GM19239 (cell line): ENCODE data around the gene N4BP3.
A peak's percentile ranks its signal among the peaks of the same experiment; 100 is the strongest.
"Not testable (repeated sequence)": the region's sequence is repeated elsewhere in the genome, so short reads cannot be mapped to it uniquely, and the experiment has no call there.

Experiments
- DNase-seq: peaks from one replicate; pipeline ENCODE4 v3.0.0; 2011; ENCODE audit warnings: low spot score; ENCODE audit not compliant: insufficient read length
- FAIRE-seq: peaks from 2 replicates; lab custom pipeline; 2011; peaks lifted over from hg19 to GRCh38; lab: Jason Lieb, UNC

N4BP3 gene, protein sequence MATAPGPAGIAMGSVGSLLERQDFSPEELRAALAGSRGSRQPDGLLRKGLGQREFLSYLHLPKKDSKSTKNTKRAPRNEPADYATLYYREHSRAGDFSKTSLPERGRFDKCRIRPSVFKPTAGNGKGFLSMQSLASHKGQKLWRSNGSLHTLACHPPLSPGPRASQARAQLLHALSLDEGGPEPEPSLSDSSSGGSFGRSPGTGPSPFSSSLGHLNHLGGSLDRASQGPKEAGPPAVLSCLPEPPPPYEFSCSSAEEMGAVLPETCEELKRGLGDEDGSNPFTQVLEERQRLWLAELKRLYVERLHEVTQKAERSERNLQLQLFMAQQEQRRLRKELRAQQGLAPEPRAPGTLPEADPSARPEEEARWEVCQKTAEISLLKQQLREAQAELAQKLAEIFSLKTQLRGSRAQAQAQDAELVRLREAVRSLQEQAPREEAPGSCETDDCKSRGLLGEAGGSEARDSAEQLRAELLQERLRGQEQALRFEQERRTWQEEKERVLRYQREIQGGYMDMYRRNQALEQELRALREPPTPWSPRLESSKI

DNA sequence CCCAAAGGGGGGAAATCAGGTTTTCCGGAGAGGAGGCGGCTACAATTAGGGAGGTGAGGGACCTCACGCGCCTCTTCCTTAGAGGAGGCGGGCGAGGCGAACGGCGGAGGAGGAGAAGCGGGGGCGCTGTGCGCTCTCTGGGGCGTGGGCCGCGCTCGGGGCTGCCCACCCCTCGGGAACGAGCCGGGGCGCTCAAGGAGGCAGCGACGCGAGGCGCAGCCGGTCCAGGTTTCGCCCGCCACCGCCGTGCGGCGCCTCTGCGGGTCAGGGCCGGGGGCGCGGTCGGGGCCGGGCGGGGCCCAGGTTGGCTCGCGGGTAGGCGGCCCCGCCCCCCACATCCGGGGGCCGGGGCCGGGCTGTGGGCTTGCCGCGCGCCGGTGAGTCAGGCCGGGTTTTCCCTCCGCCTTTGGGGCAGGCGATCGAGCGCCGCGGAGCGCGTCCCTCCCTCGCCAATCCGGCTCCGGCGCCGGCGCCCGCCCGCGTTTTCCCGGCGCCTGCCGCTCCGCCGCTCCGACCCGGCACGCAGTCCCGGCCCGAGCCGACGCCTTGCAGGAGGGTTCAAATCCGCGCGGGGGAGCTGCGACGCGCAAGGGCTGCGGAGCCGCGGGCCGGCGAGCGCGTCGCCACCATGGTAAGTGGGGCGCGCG lies at the start of gene N4BP3:
N4BP3 (plus strand) TSS at position 392 of the 647 bp plus-strand sequence. CDS start 6,052 bp downstream, outside the sequence.
- FAIRE-seq (no peak), DNase-seq (peak; percentile 90)

DNA sequence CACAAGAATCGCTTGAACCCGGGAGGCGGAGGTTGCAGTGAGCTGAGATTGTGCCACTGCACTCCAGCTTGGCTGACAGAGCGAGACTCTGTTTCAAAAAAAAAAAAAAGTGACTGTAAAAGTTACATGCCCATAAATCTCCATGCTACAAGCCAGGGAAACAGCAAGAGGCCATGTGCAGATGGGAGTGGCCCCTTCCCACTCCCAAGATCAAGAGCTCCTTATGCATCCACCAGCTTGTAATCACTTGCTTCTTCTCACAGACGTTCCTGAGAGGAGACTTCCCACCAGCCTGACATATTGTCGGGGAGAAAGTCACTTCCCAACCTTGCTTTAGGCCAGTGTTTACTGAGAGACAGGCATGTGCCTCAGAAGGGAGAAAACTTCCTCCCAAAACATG lies 45.6 kb upstream of the N4BP3 start:
- no peak for DNase-seq
- FAIRE-seq, result no peak

DNA sequence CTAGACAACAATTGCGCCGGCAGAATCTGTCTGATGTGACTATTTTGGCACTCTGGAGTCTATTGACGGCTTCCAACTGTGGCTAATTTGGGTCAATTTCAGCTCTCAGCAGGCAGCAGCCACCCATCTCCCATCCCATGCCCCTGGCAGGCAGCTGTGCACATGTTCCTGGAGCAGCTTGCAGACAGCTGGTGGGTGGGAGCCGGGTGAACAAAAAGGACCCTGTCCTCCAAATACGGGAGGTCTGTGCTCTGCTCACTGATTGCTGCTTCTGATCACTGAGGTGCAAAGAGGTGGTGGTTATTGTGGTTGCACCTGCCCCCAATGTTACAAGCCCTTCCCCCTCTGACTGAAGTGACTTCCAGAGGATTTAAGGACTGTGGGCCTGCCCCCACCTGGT lies 45.0 kb upstream of the N4BP3 start:
- FAIRE-seq (no peak), DNase-seq (no peak)

- FAIRE-seq (no peak), DNase-seq (no peak)
Measured at GRCh38 chr5:178069909-178070308, 43.4 kb upstream of the N4BP3 start.

DNA sequence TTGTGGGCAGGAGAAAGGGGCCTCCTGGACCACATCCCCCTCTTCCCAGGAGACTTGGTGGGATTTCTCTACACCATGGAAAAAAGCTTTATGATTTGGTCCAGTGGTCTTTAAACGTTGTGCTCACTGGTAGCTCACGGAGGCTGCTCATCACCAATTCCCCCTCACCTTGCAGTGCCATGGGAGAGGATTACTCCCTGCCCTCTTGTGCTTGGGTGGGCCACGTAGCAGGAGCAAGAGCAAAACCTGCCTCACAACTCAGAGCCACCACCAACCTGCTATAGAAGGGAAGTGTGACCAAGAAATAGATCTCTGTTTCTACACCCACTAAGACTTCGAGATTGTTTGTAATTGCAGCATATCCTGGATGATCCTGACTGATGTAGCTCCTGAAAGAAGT lies 42.2 kb upstream of the N4BP3 start:
- FAIRE-seq, result no peak

DNA sequence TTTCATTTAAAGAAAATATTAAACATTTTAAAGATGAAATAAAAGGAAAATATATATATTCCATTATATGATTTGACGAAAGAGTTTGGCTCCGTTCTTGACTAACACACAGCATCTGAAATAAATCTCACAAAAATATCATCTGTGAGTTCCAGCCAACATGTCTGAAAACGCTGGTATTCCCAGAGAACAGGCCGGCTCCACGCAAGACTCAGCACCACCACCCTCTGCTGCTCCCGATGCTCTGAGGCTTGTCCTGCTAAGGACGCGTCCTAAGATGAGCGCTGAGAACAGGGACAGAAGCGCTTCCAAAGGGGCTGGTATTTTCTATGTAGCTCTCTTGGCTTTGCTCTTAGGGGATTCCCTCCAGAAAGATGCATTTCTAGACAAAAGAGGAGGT lies 40.6 kb upstream of the N4BP3 start:
- DNase-seq (no peak), FAIRE-seq (no peak)

More for the DNA sequence above, 42.2 kb upstream of the N4BP3 start:
- no peak for DNase-seq

DNA sequence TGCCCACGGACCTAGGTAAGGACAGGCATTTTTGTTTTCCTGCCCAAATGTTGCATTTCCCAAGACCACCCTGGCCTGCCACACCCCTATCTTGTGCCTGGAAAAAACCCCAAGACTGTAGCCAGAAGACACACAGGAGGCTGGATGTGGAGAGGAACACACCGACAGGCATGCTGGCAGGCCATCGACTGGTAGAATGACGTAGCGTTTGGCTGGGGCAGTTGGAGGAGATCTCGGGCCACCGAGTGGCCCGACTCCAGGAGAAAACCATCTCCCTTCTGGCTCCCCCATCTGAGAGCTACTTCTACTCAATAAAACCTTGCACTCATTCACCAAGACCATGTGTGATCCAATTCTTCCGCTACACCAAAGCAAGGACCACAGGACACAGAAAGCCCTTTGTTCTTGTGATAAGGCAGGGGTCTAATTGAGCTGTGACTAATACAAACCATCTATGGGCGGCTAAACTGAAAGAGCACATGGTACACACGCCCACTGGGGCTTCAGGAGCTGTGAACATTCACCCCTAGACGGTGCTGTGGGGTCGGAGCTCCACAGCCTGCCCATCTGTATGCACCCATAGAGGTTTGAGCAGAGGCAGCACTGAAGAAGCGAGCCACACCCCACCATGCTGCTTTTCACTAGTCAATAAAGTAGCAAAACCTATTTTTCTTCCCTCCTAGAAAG lies 38.9 kb upstream of the N4BP3 start:
- no peak for FAIRE-seq
- DNase-seq, result no peak

DNA sequence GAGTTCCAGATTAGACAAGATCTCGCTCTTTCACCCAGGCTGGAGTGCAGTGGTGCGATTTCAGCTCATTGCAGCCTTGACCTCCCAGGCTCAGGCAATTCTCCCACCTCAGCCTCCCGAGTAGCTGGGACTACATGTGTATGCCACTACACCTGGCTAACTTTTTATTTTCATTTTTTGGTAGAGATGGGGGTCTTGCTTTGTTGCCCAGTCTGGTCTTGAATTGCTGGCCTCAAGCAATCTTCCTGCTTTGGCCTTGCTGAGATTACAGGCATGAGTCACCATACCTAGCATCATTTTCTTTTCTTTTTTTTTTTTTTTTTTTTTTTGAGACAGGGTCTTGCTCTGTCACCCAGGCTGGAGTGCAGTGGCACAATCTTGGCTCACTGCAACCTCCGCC lies 36.4 kb upstream of the N4BP3 start:
- DNase-seq, FAIRE-seq: not testable (repeated sequence)

DNA sequence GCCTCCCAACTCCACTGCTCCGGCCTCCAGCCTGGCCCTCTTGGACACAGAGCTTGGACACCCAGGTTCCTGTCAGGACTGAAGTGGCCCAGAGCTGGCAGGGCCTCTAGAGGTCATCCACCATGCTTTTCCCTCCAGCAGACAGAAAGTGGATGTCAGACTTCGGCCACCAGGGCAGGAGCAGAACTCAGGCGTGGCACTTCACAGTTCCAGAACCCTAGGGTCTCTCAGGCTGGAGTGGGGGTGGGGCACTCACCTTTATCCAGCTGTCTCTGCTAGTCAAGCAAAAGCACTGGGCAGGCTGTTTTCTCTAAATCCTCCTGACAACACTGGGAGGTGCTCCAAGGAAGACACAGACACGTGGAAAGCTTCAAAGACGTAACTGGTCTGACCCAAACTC lies 35.6 kb upstream of the N4BP3 start:
- FAIRE-seq, result no peak
- no peak for DNase-seq

DNA sequence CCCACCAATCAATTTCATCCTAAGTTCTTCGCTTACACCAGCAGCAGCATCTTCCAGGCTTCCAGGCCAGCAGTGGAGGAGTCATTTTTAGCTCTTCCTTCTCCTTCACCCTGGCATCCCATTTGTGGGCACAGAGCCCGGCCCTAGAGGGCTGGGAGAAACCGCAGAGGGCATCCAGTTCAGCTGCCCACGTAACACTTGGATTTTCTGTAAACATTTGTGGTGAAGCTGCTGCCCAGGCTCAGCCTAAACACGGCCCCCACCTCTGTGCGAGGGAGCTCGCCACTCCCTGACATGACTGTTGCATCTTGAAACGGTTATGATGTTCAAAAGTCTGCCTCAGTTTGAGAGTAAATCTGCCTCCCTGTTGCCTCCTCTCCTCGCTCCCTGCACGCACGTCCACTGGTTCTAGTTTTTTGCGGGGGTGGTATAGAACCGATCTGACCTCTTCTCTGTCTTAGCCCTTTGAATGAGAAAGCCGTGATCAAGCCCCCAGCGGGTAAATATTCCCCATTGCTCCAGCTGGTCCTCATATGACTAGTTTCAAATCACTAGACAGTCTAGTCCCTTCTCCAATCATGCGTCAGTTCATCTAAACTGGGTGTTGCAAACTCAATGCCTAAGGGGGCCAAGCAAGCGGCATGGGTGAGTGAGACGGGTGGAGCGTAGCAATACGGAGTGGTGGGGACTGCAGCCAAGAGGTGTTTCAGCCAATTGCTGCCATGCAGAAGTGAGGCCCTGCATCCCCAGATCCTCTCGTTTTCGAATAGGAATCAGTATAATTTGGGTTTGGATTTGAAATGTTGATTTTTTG lies 34.9 kb upstream of the N4BP3 start:
- FAIRE-seq (no peak), DNase-seq (no peak)

- no peak for FAIRE-seq
Measured at GRCh38 chr5:178080056-178080455, 33.3 kb upstream of the N4BP3 start.

GRCh38 chr5:178080618-178081410 lies 32.5 kb upstream of the N4BP3 start:
- FAIRE-seq, result no peak

More at GRCh38 chr5:178080056-178080455, 33.3 kb upstream of the N4BP3 start:
- DNase-seq, result no peak

DNA sequence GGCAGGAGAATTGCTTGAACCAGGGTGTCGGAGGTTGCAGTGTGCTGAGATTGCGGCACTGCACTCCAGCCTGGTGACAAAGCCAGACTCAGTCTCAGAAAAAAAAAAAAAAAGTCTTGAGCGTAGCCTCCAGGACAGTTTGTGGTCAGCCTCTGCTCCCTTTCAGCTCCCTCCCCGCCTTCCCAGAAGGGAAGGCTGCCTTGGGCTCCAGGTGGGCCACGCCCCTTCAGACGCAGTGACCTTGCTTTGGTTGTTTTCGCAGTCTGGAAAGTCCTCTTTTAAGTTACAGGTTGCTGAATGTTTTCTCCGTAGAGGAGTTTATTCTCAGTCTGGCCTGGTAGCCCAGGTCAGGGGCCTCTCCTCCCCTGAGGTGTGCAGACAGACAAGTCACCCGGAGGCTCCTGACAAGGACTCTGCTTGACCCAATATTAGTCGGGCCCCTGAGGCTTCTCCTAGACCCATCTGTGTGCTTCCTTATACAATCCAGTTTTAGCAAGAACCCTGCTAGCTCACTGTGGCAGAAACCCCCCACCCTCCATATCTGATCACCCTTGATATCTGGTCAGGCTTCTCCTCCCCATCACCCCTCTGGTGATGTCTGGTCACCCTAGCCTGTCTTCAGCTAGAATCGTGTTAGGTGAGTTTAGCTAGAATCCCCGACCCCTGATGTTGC lies 31.6 kb upstream of the N4BP3 start:
- no peak for FAIRE-seq
- DNase-seq, result no peak

More at GRCh38 chr5:178080618-178081410, 32.5 kb upstream of the N4BP3 start:
- DNase-seq, result no peak

DNA sequence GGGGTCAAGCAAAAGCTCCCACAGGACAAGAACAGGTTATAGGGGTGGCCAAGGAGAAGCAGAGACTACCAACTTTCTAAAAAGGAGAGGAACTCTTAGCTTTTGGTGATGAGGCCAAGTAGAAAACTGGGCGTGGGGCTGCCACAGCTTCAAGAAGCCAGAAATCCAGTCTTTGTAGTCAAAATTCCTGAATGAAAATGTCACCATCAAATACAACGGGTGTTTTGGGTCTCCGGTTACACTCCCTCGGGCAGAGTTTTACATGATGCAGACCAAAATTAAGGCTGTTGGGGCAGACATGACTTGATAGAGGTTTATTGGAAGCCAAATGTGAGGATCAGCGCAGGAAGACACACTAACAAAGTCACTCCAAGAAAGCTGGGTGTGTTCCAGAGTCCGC lies 29.4 kb upstream of the N4BP3 start:
- DNase-seq (no peak), FAIRE-seq (no peak)

- DNase-seq (no peak), FAIRE-seq (no peak)
Measured at GRCh38 chr5:178085316-178085715, 28.0 kb upstream of the N4BP3 start.

DNA sequence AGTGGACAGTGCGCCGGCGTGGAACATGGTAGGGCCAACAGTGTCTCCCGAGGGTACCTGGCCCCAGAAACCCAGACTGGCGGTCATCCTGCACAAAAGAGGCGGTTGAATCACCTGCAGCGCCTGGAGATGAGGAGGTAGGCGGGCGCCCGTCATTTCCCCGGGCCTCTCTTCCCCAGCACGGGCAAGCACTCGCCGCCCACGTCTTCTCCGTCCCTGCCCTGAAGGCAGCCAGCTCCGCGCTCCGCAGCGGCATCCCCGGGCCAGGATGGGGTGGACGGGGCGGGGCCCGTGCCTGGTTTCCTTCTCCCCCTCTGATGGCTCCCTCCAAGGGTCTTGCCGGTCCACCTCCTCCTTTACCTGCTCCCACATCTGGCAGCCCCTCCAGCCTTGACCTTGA lies 27.1 kb upstream of the N4BP3 start:
- DNase-seq (no peak), FAIRE-seq (no peak)

- not testable (repeated sequence) for DNase-seq, FAIRE-seq
Measured at GRCh38 chr5:178087199-178087598, 26.1 kb upstream of the N4BP3 start.

GRCh38 chr5:178090856-178091255 lies 22.5 kb upstream of the N4BP3 start:
- FAIRE-seq (no peak), DNase-seq (no peak)

DNA sequence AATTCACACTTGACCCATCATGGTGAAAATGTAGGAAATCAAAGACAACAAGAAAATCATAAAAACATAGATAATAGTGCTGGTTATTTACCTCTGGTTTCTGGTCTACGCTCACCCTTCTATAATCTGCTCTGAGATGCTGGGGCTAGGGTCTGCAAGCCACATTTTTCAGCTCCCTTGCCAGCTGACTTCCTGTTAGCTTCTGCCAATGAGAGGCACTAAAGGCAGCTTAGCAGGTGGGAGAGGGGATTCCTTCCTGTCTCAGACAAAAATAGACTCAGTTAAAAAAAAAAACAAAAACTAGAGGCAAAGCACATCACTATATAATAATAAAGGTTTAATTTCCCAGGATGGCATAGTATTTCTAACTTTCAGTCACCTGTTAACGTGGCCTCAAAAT lies 20.2 kb upstream of the N4BP3 start:
- FAIRE-seq, result no peak
- DNase-seq, result no peak
